Gastroesophageal sphincter (tissue), 3 donors: ENCODE data around the gene MNAT1.

ENCODE experiments used
- CTCF ChIP-seq, 4 experiments: fragments of 200-600 bp in 2 of 4; fragments of 450-650 bp in 2 of 4; sonication (generic) in 1 of 4; IDR thresholded peaks; one replicate each; pipeline ENCODE4 v1.5.1; 2017 to 2019; ENCODE audit warnings: antibody characterized with exemption in 4 of 4, mild to moderate bottlenecking in 2 of 4, moderate library complexity in 2 of 4
- POLR2A ChIP-seq, 2 donors: fragments of 450-650 bp; IDR thresholded peaks; one replicate each; pipeline ENCODE4 v1.6.1; 2017; ENCODE audit warnings: antibody characterized with exemption in 2 of 2, mild to moderate bottlenecking in 2 of 2, moderate library complexity in 1 of 2

- TF ChIP-seq CTCF (IDR thresholded peaks at IDR 0.05) (no peak), POLR2A (IDR thresholded peaks at IDR 0.05) (no peak)
These were observed 47.7 kb upstream of the MNAT1 start for GRCh38 chr14:60686865-60687264.
